ENCODE measurements around the gene MOB1A.
"Not testable (repeated sequence)": the region's sequence is repeated elsewhere in the genome, so short reads cannot be mapped to it uniquely, and the experiment has no call there.

Gene MOB1A

DNA sequence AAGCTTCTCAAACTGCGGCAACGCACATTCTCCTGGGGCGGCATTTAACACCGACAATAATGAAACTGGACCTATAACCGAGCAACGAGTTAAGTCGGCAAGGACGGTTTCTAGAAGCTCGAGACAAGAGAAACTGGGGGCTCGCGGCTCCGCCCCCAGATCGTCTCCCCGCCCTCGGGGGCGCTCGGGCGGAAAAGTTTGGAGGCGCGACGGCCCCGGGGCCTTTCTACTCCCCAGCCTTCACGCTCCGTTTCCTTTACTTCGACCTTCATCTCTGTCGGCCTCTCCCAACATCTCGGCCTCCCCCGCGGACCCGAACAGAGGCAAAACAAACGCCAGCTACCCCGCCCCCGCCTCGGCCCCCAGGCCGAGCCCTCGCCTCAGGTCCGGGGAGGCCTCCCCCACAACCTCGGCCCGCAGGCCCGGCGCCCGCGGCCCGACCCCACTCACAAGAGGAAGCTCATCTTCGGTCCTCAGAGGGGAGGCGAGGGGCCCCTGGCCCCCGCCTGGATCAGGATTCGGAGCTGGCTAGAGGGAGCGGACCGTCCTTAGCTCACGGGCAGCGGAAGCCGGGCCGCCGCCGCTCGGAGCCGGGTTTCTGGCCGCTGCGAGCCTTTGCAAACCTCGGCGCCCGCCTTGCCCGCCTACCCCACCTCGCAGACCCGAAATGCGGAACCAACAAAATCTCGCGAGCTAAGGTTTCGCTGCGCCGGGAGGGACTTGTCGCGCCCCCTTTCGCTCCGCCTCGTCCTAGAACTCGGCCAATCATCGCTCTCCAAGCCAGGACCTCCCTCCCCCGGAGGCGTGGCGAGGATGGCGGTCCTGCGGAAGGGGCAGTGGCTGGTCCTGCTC lies at the start of gene MOB1A:
Gene MOB1A, minus strand, starts transcription at position 669 of the 852 bp plus-strand sequence. Its CDS starts 205 bp downstream, at position 464.
- DNase-seq, result peak; percentile 99

DNA sequence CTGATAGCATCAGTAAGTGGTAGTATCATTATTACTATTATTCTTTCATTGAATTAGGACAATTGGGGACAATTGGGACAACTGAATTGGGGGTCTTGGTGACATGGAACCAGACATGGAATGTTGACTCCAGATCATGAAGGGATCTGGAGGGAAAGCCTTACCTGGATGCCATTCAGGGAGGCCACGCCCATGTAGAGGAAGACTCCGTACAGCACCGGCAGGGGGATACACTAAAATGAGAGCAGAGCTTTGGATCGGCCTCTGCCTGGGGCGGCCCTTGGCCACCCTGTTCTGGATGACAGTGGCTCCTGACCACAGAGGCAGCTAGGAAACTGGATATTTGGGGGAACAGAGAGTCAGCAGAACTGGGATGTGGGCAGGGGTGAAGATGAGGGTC lies 49.0 kb upstream of the MOB1A start:
- DNase-seq, result no peak

DNA sequence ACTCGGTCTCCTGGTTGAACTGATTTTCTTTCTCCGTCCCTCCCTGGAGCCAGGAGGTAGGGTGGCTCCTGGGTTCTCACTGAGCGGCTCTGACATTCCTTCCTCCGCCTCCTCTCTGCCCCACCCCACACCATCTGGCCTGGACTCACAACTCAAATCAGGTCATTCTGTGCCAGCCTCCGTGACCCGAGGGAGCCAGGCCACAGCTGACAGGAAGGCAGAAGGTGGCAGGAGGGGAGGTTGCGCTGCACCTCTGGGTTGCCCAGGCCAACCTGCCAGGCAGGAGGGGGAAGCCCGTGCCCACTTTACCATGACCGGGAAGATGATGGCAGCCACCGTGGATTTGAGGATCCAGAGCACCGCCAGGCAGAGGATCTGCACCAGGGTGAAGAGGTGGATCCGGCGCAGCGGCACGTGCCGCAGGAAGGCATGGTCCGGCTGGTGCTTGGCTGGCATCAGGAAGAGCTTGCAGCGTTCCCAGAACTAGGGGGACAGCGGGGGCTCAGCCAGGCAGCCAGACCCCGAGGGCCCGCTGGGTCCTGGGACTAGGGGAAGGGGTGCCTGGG lies 48.1 kb upstream of the MOB1A start:
- no peak for DNase-seq

DNA sequence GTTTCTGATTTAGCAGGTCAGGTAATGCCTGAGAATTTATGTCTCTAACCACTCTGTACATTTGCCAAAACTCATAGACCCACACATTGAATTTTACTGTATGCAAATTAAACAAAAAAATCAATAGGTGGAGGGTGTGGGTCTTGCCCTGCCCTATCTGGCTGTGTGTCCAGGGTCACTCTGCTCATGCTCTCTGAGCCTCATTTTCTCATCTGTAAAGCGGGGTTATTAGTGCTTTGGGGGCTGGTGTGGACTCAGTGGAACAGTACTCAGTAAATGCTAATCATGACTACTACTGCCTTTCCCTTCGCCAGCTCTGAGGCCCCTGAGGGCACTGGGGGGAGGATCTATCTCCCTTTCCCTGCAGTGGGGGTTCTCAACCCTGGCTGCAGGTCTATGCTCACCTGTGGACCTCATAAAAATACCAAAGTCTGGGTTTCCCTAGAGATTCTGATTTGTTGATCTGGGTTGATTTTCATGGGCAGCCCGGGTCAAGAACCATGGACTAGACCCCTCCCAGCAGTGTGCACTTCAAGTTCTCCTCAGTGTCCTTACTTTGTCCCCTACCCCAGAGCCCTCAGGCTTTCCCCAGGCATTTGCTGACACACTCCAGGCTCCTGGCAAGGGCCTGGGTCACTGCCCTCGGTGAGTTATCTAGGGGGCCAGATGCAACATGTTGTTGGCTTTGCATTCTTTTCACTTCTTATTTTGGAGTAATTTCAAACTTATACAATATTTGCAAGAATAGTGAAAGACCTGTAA lies 47.2 kb upstream of the MOB1A start:
- no peak for DNase-seq

DNA sequence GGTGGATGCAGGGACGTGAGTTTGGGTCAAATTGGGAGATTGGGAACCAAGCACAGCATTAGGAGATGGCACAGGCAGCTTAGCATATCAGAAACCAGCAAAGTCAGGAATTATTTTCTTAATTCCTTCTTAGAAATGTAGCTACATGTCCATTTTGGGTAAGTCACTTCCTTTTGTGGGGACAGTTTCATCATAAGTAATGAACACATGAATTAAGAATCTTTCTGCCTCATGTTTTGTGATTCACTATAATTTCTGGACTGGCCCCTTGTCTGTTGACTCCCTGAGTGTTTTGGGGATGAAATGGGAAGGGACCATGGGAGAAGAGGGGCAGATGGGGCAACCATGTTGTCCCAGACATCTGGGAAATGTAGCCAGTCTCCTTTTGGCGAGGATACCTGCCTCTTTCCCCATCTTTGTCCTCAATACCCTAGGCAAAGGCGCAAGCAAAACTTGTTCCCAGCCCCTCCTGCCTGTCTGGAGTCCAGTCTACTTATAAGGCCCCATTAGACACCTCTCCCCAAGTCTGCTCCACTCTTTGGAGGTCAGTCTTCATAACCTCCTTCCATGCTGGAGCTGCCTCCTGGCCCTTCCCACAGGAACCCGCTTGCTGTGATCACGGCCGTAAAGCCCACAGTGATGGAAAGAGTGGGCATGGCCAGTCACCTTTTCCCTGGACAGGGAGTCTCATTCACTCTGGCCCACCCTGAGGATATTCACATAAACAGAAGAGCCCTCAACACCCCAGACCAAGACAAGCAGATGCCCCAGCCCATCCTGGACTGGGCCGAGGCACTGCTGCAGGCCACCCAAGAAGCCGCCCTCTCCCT lies 45.5 kb upstream of the MOB1A start:
- no peak for DNase-seq

DNA sequence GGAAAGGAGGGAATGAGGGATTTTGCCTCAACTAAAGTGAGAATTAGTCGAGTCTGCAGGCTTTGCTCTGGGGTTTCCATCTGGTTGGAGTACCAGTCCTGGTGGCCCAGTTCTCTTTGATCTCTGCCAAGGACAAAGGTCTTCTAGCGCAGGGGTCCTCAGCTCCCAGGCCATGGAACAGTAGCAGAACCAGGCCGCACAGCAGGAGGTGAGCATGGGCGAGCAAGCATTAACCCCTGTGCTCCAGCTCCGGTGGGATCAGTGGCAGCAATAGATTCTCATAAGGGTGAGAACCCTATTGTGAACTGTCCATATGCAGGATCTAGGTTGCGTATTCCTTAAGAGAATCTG lies 43.6 kb upstream of the MOB1A start:
- no peak for DNase-seq

DNA sequence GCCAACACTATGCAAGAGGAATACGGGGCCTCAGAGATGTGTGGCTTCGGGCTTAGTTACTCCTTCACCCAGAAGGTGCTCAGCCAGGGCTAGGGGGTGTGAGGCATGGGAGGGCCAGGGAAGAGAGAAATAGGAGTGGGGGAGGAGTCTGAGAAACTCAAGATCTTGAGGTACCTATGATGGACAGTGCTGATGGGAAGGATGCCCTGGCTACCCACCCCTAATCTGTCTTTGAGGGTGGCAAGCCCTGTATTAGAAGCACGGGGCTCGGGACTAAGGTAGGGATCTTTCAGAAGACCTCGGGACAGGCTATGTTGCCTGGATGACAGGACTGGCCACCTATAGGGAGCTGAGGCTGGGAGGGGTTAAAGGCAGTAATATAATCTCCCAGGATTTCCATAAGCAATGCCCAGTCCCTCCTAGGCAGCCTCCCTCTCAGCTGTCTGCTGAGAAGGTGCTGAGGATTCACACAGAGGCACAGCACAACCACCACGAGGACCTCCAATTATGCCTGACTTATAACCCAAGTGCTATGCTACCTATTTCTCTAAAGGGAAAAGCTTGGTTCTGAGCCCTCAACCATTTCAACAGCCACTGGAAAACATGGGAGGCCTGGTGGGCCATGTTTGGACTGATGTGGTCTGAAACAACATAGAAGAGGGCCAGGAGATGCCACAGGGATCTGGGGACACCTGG lies 43.1 kb upstream of the MOB1A start:
- no peak for DNase-seq

DNA sequence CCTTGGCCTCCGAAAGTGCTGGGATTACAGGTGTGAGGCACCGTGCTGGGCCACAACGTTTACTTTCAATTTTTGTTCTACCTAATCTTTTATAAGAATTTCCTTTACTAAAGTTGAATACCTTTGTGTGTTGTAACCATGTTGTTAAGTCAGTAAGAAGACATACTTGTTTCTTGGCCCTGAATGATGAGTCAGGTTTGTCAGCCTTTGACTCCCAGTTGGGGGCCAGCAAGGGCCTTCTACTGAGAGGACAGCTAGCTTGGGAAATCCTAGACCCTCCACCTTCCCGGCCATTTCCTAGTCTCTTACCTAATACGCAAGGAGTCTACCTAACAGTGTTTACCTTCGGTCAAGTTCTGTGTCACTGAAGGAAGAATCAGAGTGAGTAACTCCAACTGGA lies 42.4 kb upstream of the MOB1A start:
- DNase-seq, result no peak

DNA sequence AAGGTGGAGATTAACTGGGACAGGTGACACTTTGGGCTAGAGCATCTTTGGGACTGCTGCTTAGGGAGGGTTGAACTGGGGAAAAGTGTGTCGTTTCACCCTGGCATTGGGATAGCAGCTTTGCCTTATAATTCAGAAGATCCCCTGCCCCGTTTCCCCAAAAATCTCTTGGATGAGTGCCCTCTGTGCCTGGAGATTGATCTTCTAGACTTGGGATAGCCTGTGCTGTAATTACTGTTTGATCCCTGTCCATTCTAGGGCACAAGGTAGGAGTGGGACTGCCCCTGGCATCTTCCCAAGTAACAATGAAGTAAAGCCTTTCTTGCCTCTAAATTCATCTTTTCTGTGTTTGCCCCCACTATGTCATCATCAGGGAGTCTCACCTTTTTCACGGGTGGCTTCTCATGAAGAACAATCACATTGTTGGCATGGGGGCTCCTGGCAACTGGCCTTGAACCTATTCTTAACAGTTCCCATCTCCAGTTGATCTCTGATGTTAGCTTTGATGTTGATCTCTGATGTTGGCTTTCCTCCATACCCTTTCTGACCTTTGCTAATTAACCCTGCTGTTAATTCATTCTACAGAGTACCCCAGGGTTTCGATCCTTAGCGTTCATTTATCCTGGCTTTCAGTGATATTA lies 41.3 kb upstream of the MOB1A start:
- DNase-seq, result no peak

DNA sequence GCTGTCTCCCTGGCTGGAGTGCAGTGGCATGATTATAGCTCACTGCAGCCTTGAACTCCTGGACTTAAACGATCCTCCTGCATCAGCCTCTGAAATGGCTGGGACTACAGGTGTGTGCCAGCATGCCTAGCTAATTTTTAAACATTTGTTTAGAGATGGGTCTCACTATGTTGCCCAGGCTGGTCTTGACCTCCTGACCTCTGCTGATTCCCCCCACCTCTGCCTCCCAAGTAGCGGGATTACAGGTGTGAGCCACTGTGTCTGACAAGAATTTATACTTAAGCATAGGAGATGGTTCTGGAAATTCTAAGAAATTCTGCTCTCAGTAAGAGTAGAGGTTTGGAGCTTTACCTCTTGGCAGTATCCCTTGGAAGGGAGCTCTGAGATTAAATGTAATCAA lies 38.0 kb upstream of the MOB1A start:
- DNase-seq, result no peak

DNA sequence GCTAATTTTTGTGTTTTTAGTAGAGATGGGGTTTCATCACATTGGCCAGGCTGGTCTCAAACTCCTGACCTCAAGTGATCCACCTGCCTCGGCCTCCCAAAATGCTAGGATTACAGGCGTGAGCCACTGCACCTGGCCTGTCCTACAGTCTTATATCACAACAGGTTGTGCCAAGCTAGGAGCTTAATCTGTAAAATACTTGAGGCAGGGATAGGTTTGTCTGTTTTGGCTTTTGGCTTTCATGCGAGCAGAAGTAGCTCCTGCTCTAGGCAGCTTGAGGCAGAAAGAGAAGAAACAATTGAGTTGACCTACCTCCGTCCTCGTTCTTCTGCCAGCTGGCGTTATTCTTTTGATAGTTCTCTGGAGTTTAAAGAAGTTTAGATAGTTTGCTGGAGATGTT lies 37.1 kb upstream of the MOB1A start:
- not testable (repeated sequence) for DNase-seq

DNA sequence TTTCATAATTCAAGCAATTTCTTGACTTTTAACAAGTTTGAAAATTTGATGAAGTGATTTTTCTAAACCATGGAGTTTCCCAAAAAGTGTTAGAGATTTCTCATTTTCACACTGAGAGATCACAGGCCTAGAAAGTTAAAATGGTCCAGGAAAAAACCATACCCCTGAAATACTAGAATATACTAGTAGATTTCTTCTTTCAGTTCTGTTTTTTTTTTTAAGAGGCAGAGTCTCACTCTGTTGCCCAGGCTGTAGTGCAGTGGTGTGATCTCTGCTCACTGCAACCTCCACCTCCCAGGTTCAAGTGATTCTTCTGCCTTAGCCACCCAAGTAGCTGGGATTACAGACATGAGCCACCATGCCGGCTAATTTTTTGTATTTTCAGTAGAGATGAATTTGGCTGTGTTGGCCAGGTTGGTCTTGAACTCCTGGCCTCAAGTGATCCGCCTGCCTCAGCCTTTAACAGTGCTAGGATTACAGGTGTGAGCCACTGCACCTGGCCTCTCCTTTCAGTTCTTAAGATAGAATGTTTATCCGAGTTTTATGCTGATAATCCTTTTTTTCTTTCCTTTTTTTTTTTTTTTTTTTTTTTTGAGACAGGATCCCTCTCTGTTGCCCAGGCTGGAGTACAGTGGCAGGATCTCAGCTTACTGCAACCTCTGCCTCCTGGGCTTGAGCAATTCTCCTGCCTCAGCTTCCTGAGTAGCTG lies 34.2 kb upstream of the MOB1A start:
- no peak for DNase-seq

DNA sequence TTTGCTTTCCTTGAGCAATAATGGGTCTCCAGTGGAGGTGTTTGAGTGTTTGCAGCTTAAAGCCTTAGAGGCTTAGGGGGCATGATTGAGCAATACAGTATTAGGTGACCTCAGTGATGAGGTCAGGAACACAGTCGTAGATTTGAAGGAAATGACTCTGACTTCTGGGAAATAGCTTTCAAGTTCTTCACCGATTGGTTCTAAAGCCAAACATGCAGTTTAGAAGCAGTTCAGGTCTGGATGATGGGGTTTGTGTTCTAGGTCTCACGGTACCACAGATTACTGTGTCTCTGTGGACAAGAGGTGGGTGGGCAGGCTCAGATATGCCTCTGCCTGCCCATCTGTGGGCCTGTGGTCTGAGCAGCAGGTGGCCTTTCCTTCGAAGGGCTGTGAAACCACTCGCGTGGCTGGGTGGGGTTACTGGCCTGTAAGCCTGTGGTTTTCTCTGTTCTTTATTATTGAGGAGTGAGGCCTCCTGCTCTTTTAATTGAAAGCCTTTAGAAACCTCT lies 27.6 kb upstream of the MOB1A start:
- peak; percentile 87 for DNase-seq

DNA sequence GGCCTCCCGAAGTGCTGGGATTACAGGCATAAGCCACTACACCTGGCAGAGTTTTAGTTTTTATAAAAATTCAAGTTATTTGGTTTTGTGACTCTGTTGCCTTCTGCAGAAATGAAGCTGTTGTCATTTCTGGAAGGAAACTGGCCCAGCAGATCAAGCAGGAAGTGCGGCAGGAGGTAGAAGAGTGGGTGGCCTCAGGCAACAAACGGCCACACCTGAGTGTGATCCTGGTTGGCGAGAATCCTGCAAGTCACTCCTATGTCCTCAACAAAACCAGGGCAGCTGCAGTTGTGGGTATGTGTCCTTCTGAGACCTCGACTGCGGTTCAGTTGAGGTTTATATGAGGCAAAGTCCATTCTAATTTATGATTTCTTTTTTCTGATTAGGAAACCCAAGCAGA lies 26.9 kb upstream of the MOB1A start:
- peak; percentile 66 for DNase-seq

DNA sequence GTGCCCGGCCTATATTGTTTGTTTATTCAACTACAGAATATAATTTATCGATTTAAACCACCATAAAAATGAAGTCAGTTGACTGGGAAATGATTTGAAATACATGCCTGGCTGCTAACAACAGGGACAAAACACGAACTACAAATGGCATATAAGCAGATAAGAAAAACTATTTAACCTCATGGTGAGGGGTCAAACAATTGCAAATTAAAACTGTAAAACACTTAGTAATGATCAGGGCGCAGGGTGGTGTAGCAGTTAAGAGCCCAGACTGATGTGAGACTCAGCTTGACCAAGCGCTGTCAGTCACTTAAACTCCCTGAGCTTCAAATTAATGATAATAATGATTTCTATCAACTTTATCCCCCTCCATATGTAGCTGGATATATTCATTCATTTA lies 26.4 kb upstream of the MOB1A start:
- no peak for DNase-seq

DNA sequence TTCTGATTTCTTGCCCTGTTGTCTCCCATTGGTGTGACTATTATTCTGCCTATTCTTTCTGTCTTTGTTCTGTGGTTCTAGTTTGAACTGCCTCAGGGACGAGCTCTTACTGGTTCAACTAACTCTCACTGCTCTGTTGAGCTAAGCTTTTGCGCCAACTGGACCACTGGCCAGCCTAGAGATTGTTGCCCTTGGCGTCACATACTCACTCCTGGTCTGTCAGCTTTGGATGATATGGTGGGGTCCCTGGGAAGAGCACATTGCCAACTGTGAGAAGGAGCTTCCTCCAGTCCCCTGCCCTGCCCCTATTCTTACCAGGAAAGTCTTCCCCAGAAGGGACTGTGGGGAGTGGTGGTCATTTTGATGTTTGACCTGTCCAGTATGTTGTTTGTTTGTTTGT lies 25.8 kb upstream of the MOB1A start:
- no peak for DNase-seq

DNA sequence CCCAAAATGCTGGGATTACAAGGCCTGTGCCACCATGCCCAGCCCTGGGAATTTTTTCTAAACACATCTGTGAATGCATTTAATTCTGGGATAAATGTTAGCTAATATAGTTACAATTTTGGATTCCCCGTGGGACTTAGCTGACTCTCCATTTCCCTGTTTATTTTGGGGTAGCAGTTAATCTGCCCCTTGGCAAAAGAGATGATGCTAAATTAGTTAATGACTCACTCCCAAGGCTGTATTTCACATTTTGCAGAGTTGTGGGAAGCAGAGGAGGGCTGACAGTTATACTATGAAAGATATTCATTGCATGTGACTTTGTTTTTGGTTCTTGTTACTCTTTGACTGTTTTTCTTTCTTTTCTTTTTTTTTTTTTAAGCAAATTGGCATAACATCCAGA lies 22.9 kb upstream of the MOB1A start:
- DNase-seq, result no peak

DNA sequence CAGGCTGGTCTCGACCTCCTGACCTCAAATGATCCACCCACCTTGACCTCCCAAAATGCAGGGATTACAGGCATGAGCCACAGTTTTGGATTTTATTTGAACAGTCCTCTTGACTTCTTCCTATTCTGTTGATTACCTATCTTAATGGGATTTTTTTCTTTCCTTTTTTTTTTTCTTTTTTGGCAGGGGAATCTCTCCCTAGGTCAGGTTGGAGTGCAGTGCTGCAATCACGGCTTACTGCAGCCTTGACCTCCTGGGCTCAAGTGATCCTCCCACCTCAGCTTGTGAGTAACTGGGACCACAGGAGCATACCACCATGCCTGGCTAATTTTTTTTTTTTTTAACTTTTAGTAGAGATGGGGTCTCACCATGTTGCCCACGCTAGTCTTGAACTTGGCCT lies 22.5 kb upstream of the MOB1A start:
- no peak for DNase-seq

DNA sequence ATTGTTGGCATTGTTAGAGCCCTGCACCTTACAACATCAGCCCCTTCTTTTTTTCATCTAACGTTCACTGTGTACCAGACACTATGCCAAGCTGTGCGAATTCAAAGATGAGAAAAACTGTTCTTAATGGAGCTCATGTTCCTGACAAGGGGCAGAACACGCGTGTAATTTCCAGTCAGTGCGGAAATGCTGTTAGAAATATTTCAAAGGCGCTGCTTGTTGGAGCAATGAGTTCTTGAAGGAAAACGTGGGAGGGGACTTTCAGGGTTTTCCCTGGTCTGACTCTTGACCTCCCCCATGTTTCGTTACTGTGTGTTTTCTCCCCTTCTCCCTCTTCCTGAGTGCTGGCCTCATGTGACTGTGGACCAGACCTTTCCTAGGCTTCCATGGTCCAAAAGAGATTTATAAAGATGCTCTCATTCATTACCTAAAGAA lies 21.2 kb upstream of the MOB1A start:
- peak; percentile 45 for DNase-seq

DNA sequence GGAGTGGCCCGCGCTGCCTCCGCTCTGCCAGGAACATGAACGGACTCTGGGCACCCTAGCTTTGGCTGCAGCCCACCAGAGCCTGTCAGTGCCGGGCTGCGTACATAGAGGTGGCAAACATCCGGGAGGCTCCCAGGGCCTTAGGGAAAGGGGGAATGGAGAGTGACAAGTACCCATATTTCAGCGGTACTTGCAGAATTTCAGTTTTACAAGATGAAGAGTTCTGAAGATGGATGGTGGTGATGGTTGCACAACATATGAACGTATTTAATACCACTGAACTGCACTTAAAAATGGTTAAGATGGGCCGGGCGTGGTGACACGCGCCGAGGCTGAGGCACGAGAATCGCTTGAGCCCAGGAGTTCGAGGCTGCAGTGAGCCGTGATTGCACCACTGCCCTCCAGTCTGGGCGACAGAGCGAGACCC lies 20.6 kb upstream of the MOB1A start:
- DNase-seq, result no peak

All from activated CD4-positive, alpha-beta T cell treated with anti-CD3 and anti-CD28 coated beads, Interleukin-10, Interleukin-2, amounts not matched to agents 100 ng/mL and 50 ng/mL, durations not matched to agents 16 hours and 8 hours (primary cell).